Nephron progenitor cell (in vitro differentiated cells): ENCODE results near the gene RS1.

Experiments used
- DNase-seq: peaks from one replicate; pipeline ENCODE4 v3.0.0; 2021
- H3K27ac Mint-ChIP-seq: 2 replicates; pipeline ENCODE4 v1.8.0; 2021; ENCODE audit warnings: mild to moderate bottlenecking, moderate library complexity, mixed read lengths
- H3K27me3 Mint-ChIP-seq: 2 replicates; pipeline ENCODE4 v1.8.0; 2021; ENCODE audit warnings: mild to moderate bottlenecking, low read depth, mixed read lengths; ENCODE audit not compliant: poor library complexity
- H3K36me3 Mint-ChIP-seq: 2 replicates; pipeline ENCODE4 v1.8.0; 2021; ENCODE audit warnings: low read depth, mixed read lengths
- H3K4me1 Mint-ChIP-seq: 2 replicates; pipeline ENCODE4 v1.8.0; 2021; ENCODE audit warnings: mixed read lengths
- H3K4me3 Mint-ChIP-seq: 2 replicates; pipeline ENCODE4 v1.8.0; 2021; ENCODE audit warnings: mild to moderate bottlenecking, moderate library complexity, mixed read lengths
- H3K9me3 Mint-ChIP-seq: 2 replicates; pipeline ENCODE4 v1.8.0; 2021; ENCODE audit warnings: mild to moderate bottlenecking, moderate library complexity, mixed read lengths
- CTCF ChIP-seq: fragments of 200-600 bp; sonication (generic); IDR thresholded peaks from 2 replicates; pipeline ENCODE4 v1.5.0; 2021; ENCODE audit warnings: antibody characterized with exemption

Gene RS1

DNA sequence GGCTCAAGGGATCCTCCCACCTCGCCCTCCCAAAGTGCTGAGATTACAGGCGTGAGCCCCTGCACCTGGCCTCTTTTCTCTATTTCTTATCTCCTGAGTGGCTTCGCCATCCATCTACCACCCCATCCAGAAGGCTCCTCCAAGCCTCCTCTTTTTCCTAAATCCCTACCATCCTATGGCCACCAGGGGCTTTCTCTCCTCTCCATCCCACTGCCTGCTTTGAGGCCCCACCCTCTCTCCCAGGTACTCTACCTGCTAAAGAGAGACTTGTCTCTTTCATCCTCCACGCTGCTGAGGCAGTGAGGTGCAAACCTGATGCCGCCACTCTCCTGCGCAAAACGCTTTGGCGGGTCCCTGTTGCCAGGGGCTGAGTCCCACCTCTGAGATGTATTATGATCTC, 7.0 kb downstream of the RS1 start:
- no peak overlapping the region for H3K4me3 Mint-ChIP-seq
- H3K36me3 Mint-ChIP-seq = no peaks in the 10 kb centered on the region
- peaks cover 6% of the 10 kb centered on the region for H3K27me3 Mint-ChIP-seq
- no peak overlapping the region for H3K27ac Mint-ChIP-seq
- TF ChIP-seq CTCF = no peak
- peaks cover 73% of the 10 kb centered on the region for H3K9me3 Mint-ChIP-seq
- DNase-seq = no peak
- peaks cover 7% of the 10 kb centered on the region for H3K4me1 Mint-ChIP-seq

DNA sequence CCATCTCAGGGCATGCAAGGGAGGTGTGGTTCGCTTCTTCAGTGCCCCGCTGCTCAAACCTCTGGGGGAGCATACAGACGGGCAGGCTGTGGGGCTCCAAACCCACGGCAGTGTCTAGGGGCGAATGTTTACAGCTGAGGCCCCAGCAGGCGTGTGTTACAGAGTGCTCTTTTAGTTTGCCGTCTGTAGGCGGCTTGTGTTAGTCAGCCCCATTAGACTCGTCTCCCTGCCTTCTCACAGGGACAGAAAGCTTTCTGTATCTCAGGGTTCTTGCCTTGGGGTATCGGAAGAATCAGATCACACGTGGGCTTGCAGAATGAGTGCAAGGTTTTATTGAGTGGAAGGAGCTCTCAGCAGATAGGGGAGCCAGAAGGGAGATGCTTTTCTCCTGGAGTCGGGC, 10.6 kb downstream of the RS1 start:
- DNase-seq = no peak
- H3K27me3 Mint-ChIP-seq = peaks cover 3% of the 10 kb centered on the region
- no peak overlapping the region for H3K27ac Mint-ChIP-seq
- TF ChIP-seq CTCF = no peak
- no peaks in the 10 kb centered on the region for H3K4me1 Mint-ChIP-seq
- H3K36me3 Mint-ChIP-seq = no peaks in the 10 kb centered on the region
- H3K9me3 Mint-ChIP-seq = peaks cover 59% of the 10 kb centered on the region
- no peak overlapping the region for H3K4me3 Mint-ChIP-seq

DNA sequence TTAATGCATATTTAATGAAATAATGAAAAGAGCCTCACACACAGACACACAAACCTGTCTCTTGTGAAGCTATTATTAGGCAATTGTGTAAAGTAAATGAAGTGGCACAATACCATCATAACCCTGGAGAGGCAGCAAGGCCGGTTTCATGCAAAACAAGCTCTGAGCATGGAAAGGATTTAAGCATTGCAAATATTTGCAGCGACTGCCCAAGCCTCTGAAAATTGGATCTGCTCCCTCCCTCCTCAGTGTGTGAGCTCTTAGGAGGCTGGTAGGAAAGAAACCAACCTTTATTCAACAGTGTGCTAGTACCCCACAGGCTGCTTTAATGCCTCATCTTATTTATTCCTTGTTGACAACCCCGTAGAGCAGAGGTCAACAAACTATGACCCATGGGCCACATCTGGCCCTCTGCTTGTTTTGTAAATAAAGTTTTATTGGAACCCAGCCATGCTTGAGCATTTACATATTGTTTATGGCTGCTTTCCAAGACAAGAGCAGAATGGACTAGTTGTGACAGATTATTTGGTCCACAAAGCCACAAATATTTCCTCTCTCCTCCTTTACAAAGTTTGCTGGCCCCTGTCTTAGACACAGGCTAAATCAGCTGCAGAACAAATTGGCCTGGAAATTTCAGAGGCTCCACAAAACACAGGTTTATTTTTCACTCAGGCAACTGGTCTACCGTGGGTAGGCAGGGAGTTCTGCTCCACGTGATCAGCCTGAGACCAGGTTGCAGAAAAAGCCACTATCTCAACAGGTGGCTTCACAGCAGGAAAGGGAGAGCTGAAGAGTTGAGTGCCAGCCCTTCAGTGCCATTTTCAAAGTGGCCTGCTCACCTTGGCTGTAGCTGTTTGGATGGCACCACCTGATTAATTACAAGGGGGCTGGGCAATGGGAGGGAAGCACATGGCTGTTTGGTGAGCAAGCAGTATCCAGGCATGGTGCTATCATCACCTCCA, 16.8 kb downstream of the RS1 start:
- Mint-ChIP-seq H3K27ac (no peak overlapping the region), H3K4me1 (peaks cover 2% of the 10 kb centered on the region), H3K9me3 (peaks cover 43% of the 10 kb centered on the region), H3K4me3 (no peak overlapping the region), H3K36me3 (no peaks in the 10 kb centered on the region), H3K27me3 (no peaks in the 10 kb centered on the region)
- TF ChIP-seq CTCF = no peak
- no peak for DNase-seq

GRCh38 chrX:18652636-18653035, 19.3 kb downstream of the RS1 start:
- Mint-ChIP-seq H3K27me3 (no peaks in the 10 kb centered on the region), H3K9me3 (peaks cover 54% of the 10 kb centered on the region), H3K4me3 (no peak overlapping the region), H3K4me1 (peaks cover 17% of the 10 kb centered on the region), H3K27ac (no peak overlapping the region), H3K36me3 (no peaks in the 10 kb centered on the region)
- no peak for TF ChIP-seq CTCF
- no peak for DNase-seq

- peaks cover 4% of the 10 kb centered on the region for H3K36me3 Mint-ChIP-seq
- H3K27me3 Mint-ChIP-seq = no peaks in the 10 kb centered on the region
- H3K4me1 Mint-ChIP-seq = peaks cover 17% of the 10 kb centered on the region
- no peak overlapping the region for H3K27ac Mint-ChIP-seq
- no peak for DNase-seq
- H3K9me3 Mint-ChIP-seq = peaks cover 68% of the 10 kb centered on the region
- no peak for TF ChIP-seq CTCF
- H3K4me3 Mint-ChIP-seq = no peak overlapping the region
These were observed 21.2 kb downstream of the RS1 start for GRCh38 chrX:18650662-18651061.

GRCh38 chrX:18649498-18649951, 22.4 kb downstream of the RS1 start:
- H3K4me3 Mint-ChIP-seq = no peak overlapping the region
- DNase-seq = peak; percentile 40
- H3K9me3 Mint-ChIP-seq = peaks cover 71% of the 10 kb centered on the region
- peaks cover 4% of the 10 kb centered on the region for H3K36me3 Mint-ChIP-seq
- peaks cover 17% of the 10 kb centered on the region for H3K4me1 Mint-ChIP-seq
- no peak overlapping the region for H3K27ac Mint-ChIP-seq
- H3K27me3 Mint-ChIP-seq = peaks cover 3% of the 10 kb centered on the region
- no peak for TF ChIP-seq CTCF
